ENCODE data around the gene GPR171.
"Not testable (repeated sequence)": the region's sequence is repeated elsewhere in the genome, so short reads cannot be mapped to it uniquely, and the experiment has no call there.

The GPR171 gene

DNA sequence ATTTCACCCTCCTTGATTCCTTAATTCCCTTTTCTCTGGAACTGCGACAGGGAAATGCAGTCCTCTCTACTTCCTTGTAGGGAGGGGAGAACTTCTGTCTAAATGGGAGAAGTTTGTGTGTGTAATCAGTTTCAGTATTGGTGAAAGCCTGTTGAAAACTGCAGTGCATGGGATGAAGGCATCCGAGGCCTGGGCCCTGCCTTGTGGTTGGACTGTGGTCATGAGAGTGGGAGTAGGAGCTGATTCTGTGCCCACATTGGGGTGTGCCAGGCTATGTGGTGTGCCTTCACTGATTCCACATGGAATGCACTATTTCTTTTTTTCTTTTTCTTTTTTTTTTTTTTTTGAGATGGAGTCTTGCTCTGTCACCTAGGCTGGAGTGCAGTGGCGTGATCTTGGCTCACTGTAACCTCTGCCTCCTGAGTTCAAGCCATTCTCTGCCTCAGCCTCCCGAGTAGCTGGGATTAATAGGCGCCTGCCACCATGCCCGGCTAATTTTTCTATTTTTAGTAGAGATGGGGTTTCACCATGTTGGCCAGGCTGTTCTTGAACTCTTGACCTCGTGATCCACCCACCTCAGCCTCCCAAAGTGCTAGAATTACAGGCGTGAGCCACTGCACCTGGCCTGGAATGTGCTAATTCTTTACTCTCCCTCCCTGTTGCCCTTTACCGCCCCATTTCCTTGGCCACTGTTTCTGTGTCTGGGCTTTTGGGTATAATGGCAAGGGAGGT, 32.9 kb downstream of the GPR171 start:
- H3K9me3 ChIP-seq (ENCODE audit: insufficient read depth, low read depth, low read length); H3K4me3 ChIP-seq (ENCODE audit: low read length); H3K9ac ChIP-seq (ENCODE audit: low read depth, low read length); H3K27me3 ChIP-seq (ENCODE audit: insufficient read depth, low read length); H3K4me1 ChIP-seq (ENCODE audit: insufficient read depth, low read length); H3K27ac ChIP-seq (ENCODE audit: low read length): not testable (repeated sequence)
- H3K36me3 ChIP-seq (ENCODE audit: insufficient read depth, low read depth, low read length) = peaks cover 18% of the 10 kb centered on the region

DNA sequence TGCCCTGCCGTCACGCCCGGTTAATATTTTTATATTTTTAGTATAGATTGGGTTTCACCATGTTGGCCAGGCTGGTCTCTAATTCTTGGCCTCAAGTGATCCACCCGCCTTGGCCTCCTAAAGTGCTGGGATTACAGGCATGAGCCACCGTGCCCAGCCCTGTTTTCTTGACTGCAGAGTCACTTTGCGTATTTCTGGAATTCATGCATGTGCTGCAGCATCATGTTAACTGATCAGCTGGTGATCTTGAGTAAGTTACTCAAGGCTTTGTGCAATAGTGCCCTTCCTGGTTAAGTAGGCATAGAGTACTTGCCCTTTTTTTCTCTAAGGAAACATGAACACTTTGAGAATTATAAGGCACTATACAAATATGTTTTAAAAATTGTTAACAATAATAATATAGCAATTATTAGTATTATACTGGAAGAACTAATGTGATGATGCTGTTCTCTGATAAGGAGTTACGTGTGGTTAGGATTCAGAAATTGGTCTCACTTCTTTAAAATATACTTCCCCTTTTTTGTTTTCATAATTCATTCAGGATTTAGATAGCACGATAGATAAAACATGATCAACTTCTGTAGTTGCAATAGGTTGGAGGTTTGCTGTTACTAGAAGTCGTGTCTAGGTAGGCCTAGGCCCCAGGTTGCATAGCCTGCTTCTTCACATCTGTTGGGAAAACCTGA, 33.6 kb downstream of the GPR171 start:
- Histone ChIP-seq H3K4me3 (ENCODE audit: low read length) (no peak overlapping the region), H3K9ac (ENCODE audit: low read depth, low read length) (no peak overlapping the region), H3K27ac (ENCODE audit: low read length) (no peak overlapping the region)

DNA sequence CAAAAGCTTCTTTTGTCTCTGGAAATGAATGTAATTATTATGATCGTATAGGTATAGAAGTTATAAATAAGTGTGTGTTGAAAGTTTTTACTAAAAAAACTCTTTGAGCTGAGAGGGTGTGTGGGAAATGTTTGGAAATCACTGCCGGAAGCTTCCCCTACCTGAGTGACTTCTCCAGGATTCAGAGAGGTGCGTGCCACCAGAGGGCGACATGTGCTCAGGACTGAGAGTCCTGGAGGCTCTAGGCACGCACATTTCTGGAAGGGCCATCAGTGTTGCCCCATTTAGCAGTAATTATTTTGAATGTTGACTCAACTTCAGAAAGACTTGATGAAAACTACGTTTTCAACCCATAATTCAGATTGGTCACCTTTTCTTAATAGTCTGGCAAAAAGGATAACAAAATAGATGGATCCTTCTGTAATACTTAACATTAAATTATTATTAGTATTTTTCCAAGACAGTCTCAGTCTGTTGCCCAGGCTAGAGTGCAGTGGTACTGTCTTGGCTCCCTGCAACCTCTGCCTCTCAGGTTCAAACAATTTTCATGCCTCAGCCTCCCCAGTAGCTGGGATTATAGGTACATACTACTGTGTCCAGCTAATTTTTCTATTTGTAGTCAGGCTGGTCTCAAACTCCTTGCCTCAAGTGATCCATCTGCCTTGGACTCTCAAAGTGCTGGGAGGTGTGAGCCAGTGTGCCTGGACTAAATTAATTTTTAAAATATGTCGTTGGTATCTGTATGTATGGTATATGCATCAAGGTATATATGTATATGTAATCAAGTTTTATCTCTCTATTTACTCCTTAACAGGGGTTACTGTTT, 34.5 kb downstream of the GPR171 start:
- no peak overlapping the region for H3K9ac ChIP-seq (ENCODE audit: low read depth, low read length)
- peaks cover 20% of the 10 kb centered on the region for H3K36me3 ChIP-seq (ENCODE audit: insufficient read depth, low read depth, low read length)
- H3K4me1 ChIP-seq (ENCODE audit: insufficient read depth, low read length) = peaks cover 4% of the 10 kb centered on the region; the same call in 1 of the 2 replicates
- no peak overlapping the region for H3K27ac ChIP-seq (ENCODE audit: low read length)
- H3K27me3 ChIP-seq (ENCODE audit: insufficient read depth, low read length) = no peaks in the 10 kb centered on the region
- H3K4me3 ChIP-seq (ENCODE audit: low read length) = no peak overlapping the region
- H3K9me3 ChIP-seq (ENCODE audit: insufficient read depth, low read depth, low read length) = no peaks in the 10 kb centered on the region

More for the DNA sequence above, 33.6 kb downstream of the GPR171 start:
- Histone ChIP-seq H3K27me3 (ENCODE audit: insufficient read depth, low read length) (no peaks in the 10 kb centered on the region), H3K9me3 (ENCODE audit: insufficient read depth, low read depth, low read length) (no peaks in the 10 kb centered on the region), H3K36me3 (ENCODE audit: insufficient read depth, low read depth, low read length) (peaks cover 20% of the 10 kb centered on the region), H3K4me1 (ENCODE audit: insufficient read depth, low read length) (peaks cover 4% of the 10 kb centered on the region; the same call in 1 of the 2 replicates)

DNA sequence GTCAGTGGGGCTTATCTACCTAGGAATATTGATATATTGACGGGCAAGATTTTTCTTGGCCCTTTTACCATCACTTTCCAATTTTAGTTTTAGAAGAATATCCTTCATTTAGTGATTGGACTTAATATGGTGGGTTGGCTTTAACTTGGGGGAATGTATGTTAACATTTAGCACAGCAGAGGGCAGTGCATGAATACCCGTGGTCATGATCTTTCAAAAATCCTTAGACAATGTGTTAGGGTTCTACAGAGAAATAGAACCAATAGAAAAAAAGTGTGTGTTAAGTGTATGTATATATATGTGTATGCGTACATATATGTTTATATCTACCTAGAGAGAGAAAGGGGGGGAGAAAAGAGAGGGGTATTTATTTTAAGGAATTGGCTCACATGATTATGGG, 36.9 kb downstream of the GPR171 start:
- H3K9me3 ChIP-seq (ENCODE audit: insufficient read depth, low read depth, low read length) = no peaks in the 10 kb centered on the region
- H3K4me1 ChIP-seq (ENCODE audit: insufficient read depth, low read length) = no peaks in the 10 kb centered on the region
- H3K27ac ChIP-seq (ENCODE audit: low read length) = no peak overlapping the region
- no peak overlapping the region for H3K9ac ChIP-seq (ENCODE audit: low read depth, low read length)
- no peaks in the 10 kb centered on the region for H3K27me3 ChIP-seq (ENCODE audit: insufficient read depth, low read length)
- H3K36me3 ChIP-seq (ENCODE audit: insufficient read depth, low read depth, low read length) = peaks cover 20% of the 10 kb centered on the region
- H3K4me3 ChIP-seq (ENCODE audit: low read length) = no peak overlapping the region

DNA sequence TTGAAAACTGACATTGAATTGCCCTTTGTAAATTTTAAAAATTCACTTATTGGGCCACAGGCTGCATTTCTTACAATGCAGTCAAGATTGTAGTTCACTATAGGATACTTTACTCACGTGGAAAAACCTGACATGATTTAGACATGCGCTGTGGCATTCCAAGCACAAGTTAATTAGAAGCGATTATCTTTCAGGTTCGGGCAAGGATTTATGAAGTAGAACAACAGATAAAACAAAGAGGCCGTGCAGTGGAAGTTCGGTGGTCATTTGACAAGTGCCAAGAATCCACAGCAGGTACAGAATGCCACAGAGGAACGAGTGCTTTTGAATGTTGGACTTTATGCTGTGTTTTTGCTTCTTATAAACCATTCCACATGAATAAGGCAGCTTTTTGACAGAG, 37.8 kb downstream of the GPR171 start:
- H3K36me3 ChIP-seq (ENCODE audit: insufficient read depth, low read depth, low read length) = peaks cover 30% of the 10 kb centered on the region
- H3K4me3 ChIP-seq (ENCODE audit: low read length) = no peak overlapping the region
- H3K27me3 ChIP-seq (ENCODE audit: insufficient read depth, low read length) = no peaks in the 10 kb centered on the region
- H3K27ac ChIP-seq (ENCODE audit: low read length) = no peak overlapping the region
- no peaks in the 10 kb centered on the region for H3K9me3 ChIP-seq (ENCODE audit: insufficient read depth, low read depth, low read length)
- no peak overlapping the region for H3K9ac ChIP-seq (ENCODE audit: low read depth, low read length)
- H3K4me1 ChIP-seq (ENCODE audit: insufficient read depth, low read length) = no peaks in the 10 kb centered on the region

DNA sequence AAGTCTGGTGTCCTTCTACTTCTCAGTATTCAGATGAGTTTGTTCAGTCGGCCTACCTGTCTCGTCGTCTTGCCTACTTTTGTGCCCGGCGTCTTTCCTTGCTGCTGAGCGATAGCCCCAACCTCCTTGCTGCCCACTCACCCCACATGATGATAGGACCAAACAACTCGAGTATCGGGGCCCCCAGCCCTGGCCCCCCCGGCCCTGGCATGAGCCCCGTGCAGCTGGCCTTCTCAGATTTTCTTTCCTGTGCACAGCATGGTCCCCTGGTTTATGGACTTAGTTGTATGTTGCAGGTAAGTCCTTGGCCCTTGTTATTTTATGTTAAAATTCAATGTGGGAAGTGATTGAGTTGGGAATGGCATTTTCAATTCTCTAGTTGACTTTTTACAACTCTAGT, 43.2 kb downstream of the GPR171 start:
- peaks cover 20% of the 10 kb centered on the region; the same call in 1 of the 2 replicates for H3K36me3 ChIP-seq (ENCODE audit: insufficient read depth, low read depth, low read length)
- no peak overlapping the region for H3K27ac ChIP-seq (ENCODE audit: low read length)
- H3K4me1 ChIP-seq (ENCODE audit: insufficient read depth, low read length) = peaks cover 4% of the 10 kb centered on the region; the same call in 1 of the 2 replicates
- no peak overlapping the region for H3K4me3 ChIP-seq (ENCODE audit: low read length)
- no peak overlapping the region for H3K9ac ChIP-seq (ENCODE audit: low read depth, low read length)
- no peaks in the 10 kb centered on the region for H3K9me3 ChIP-seq (ENCODE audit: insufficient read depth, low read depth, low read length)
- no peaks in the 10 kb centered on the region for H3K27me3 ChIP-seq (ENCODE audit: insufficient read depth, low read length)

DNA sequence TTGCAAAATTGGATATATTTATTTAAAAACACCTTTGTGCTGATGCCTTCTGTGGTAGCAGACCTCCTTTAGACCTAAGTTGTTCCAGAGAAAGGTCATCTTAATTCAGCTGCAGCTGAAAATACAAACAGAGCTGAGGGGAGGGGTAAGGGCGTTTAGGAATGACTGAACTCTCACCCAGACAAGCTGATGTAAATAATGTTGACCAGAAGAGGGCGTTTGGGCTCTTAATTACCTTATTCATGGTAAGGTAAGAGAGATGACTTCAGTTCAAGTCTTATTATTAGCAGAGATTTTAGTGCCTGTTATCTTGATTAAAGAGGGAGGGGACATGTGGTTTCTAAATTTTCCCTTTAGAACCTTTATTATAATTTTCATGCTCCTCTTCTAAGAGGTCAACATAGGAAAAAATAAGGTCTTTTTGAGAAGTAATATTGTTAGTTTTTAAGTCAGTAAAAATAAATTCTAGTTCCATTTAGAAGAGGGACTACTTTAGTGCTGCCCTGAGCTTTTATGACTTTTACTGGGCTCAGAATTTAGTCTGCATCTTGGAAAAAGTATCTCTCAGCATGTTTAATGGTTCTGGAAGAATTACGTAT, 46.3 kb downstream of the GPR171 start:
- Histone ChIP-seq H3K4me1 (ENCODE audit: insufficient read depth, low read length) (peaks cover 6% of the 10 kb centered on the region; the same call in 1 of the 2 replicates), H3K9ac (ENCODE audit: low read depth, low read length) (no peak overlapping the region), H3K9me3 (ENCODE audit: insufficient read depth, low read depth, low read length) (no peaks in the 10 kb centered on the region), H3K27me3 (ENCODE audit: insufficient read depth, low read length) (no peaks in the 10 kb centered on the region), H3K4me3 (ENCODE audit: low read length) (no peak overlapping the region), H3K27ac (ENCODE audit: low read length) (no peak overlapping the region), H3K36me3 (ENCODE audit: insufficient read depth, low read depth, low read length) (peaks cover 20% of the 10 kb centered on the region; the same call in 1 of the 2 replicates)

DNA sequence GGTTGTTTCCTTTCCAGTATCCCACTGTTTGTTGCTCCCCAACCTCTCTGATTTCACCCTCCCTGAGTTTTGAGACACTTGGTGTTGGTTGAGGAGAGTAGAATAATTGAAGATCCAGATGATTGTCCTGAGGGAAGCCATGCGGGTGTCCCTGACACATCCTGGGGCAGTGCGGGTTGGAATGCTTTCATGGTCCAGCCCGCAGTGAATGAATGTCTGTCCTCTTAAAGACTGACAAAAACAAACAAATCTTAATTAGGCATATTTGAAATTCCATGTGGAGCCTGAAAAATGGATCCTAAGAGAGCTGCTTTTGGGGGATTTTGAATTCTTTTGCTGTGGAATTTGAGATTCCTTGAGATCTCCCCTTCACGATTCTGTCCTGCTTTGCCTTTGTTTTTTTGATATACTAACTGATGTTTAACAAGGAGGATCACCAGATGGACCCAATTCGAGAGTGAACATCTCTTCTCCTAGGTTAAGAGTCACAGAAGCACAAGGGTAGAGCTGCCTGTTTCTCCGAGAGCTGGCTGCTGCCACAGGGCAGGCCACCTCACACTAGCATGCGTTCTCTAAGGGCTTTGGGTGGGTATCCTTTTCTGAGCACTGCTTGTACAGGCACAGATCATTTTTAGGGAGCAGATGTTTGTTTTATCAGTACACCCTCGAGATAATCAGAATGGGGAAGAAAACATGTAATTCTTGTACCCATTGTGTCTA, 47.4 kb downstream of the GPR171 start:
- H3K36me3 ChIP-seq (ENCODE audit: insufficient read depth, low read depth, low read length) = peaks cover 14% of the 10 kb centered on the region; the same call in 1 of the 2 replicates

DNA sequence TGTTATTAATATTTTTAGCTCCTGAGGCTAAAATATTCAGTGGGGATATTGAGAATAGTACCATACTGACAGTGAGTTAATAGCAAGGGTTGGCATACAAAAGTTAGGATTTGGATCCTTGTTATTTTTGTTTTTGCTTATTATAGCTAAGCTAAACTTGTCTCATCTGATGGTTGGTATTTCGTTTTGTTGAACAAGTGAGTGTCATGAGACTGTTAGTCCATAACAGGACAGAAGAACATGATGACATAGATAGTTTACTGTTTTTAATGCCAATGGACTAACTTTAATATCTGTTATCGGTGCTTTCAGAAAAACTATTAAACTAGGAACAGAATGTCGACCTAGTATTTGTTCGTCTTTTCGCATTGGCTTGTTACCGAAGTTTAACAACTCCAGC, 48.5 kb downstream of the GPR171 start:
- Histone ChIP-seq H3K27me3 (ENCODE audit: insufficient read depth, low read length) (no peaks in the 10 kb centered on the region), H3K9ac (ENCODE audit: low read depth, low read length) (no peak overlapping the region), H3K36me3 (ENCODE audit: insufficient read depth, low read depth, low read length) (peaks cover 9% of the 10 kb centered on the region; the same call in 1 of the 2 replicates), H3K4me1 (ENCODE audit: insufficient read depth, low read length) (peaks cover 6% of the 10 kb centered on the region; the same call in 1 of the 2 replicates), H3K9me3 (ENCODE audit: insufficient read depth, low read depth, low read length) (no peaks in the 10 kb centered on the region), H3K27ac (ENCODE audit: low read length) (no peak overlapping the region), H3K4me3 (ENCODE audit: low read length) (no peak overlapping the region)

More for the DNA sequence above, 47.4 kb downstream of the GPR171 start:
- no peak overlapping the region for H3K4me3 ChIP-seq (ENCODE audit: low read length)
- no peak overlapping the region for H3K27ac ChIP-seq (ENCODE audit: low read length)
- H3K9ac ChIP-seq (ENCODE audit: low read depth, low read length) = no peak overlapping the region
- no peaks in the 10 kb centered on the region for H3K27me3 ChIP-seq (ENCODE audit: insufficient read depth, low read length)
- H3K9me3 ChIP-seq (ENCODE audit: insufficient read depth, low read depth, low read length) = no peaks in the 10 kb centered on the region
- H3K4me1 ChIP-seq (ENCODE audit: insufficient read depth, low read length) = peaks cover 6% of the 10 kb centered on the region; the same call in 1 of the 2 replicates

DNA sequence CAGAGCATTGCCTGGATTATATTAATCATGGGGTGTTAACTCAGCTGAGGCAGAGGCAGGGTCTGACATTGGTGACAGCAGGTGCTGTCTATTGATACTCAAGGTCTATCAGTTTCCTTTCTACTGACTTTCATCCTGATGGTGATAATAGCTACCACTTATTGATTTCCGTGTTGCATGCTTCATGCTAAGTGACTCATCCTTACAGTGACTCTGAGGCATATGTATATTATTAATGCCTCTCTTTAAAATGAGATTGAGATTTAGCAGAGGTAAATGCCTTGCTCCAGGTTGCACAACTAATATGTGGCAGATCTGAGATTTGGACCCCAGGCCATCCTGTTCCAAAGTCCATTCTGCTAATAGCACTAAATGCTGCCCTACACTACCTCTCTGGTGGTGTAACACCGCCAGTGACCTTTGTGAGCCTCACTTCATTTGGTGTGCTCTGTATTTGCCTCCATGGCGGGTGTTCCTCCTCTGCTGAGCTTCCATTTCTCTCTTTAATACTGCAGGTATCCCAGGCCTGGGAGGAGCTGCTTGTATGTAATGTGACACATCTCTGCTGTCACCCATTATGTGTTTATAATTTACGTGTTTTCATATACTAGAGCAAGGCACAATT, 50.4 kb downstream of the GPR171 start:
- Histone ChIP-seq H3K36me3 (ENCODE audit: insufficient read depth, low read depth, low read length) (no peaks in the 10 kb centered on the region), H3K9ac (ENCODE audit: low read depth, low read length) (no peak overlapping the region), H3K4me1 (ENCODE audit: insufficient read depth, low read length) (peaks cover 6% of the 10 kb centered on the region; the same call in 1 of the 2 replicates), H3K27ac (ENCODE audit: low read length) (no peak overlapping the region), H3K9me3 (ENCODE audit: insufficient read depth, low read depth, low read length) (no peaks in the 10 kb centered on the region), H3K4me3 (ENCODE audit: low read length) (no peak overlapping the region), H3K27me3 (ENCODE audit: insufficient read depth, low read length) (no peaks in the 10 kb centered on the region)

Measured in iPS-20b (cell line).